AG04450 (cell line): Measurements from ENCODE around the gene AMN. TPM values are rescaled to one million over a fixed set of nuclear protein-coding genes. Genes with fewer than 3 reads are reported as not detected.

Experiments
- CTCF ChIA-PET: fragments of 300-600, 350-600 bp; formaldehyde crosslinking; extraction: SDS; loops from one replicate; lab custom pipeline; 2022; ENCODE audit warnings: antibody characterized with exemption, inconsistent platforms; lab: Charles Lee
- POLR2A ChIA-PET: fragments of 350-600 bp; formaldehyde crosslinking; extraction: SDS; loops from one replicate; lab custom pipeline; 2021; ENCODE audit warnings: antibody characterized with exemption, inconsistent platforms; lab: Yijun Ruan, JAX
- DNase-seq: peaks from one replicate; pipeline ENCODE4 v3.0.0-alpha.2; 2011; ENCODE audit warnings: low read depth, low spot score
- H3K27ac ChIP-seq: one replicate; pipeline ENCODE4 v1.5.1; 2012; ENCODE audit warnings: low read depth, low read length, control low read depth
- H3K27me3 ChIP-seq: one replicate; pipeline ENCODE4 v1.6.0; 2012; ENCODE audit warnings: low read length; ENCODE audit not compliant: control insufficient read depth, insufficient read depth
- H3K4me3 ChIP-seq: 2 replicates; pipeline ENCODE4 v1.5.1; 2011; ENCODE audit warnings: mild to moderate bottlenecking, low read depth, low read length, control low read depth
- H3K9me3 ChIP-seq: 2 replicates; pipeline ENCODE4 v1.5.1; 2012; ENCODE audit warnings: low read length; ENCODE audit not compliant: control insufficient read depth, insufficient read depth
- polyA plus RNA-seq: library from polyadenylated mRNA; depleted of rRNA; stranded (reverse); fragments of >200 nt; gene quantifications from 2 replicates; pipeline ENCODE4 v1.2.3, GENCODE V29; 2011
- TF ChIP-seq, protein P1 (sequence below): IDR thresholded peaks from 2 replicates; pipeline ENCODE4 v1.5.1; 2011; ENCODE audit warnings: low read depth, low read length, control low read depth, inconsistent platforms

The AMN gene
- polyA plus RNA-seq, 1 experiment = 0.06 TPM

DNA sequence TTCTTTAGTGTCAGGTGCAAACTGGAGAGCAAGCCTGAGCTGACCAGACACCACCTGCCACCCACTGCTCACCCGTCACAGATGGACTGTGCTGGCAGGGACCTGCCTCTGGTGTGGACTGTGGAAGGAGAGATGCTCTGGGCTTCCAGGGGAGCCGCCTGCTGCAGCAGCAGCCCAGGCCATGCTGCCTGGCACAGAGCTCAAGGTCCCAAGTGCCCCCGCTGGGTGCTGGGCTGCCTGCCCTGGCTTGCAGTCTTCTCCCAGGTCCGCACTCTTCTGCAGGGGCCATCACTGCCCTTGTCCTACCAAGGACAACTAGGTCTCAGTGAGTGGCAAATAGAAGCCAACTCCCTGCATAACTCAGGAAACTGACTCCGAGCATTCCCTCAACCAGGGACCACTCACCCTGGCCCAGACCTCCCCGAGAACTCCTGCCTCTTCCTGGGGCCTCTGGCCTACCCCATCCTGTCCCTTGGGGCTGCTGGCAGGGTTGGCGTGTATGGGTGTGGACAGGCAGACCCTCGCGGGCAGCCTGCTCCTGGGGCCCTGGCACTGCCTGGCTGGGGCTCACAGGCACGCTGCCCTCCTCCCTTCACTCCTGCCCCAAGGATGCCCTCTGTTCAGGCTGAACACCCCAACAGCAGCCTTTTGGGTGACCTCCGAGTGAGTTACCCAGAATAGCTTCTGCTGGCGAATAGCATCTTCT lies 9.3 kb downstream of the AMN start:
- CTCF ChIA-PET = interaction anchor here (1.7 kb wide), 1 partner anchor 238 kb away, joined by 4 read pairs; no protein-coding TSS in a partner anchor
- Histone ChIP-seq H3K27me3 (peaks cover 29% of the 10 kb centered on the region), H3K9me3 (peaks cover 11% of the 10 kb centered on the region; the same call in 1 of the 2 replicates), H3K27ac (no peak overlapping the region), H3K4me3 (no peak overlapping the region)
- no peak for DNase-seq
- TF ChIP-seq, protein P1, sequence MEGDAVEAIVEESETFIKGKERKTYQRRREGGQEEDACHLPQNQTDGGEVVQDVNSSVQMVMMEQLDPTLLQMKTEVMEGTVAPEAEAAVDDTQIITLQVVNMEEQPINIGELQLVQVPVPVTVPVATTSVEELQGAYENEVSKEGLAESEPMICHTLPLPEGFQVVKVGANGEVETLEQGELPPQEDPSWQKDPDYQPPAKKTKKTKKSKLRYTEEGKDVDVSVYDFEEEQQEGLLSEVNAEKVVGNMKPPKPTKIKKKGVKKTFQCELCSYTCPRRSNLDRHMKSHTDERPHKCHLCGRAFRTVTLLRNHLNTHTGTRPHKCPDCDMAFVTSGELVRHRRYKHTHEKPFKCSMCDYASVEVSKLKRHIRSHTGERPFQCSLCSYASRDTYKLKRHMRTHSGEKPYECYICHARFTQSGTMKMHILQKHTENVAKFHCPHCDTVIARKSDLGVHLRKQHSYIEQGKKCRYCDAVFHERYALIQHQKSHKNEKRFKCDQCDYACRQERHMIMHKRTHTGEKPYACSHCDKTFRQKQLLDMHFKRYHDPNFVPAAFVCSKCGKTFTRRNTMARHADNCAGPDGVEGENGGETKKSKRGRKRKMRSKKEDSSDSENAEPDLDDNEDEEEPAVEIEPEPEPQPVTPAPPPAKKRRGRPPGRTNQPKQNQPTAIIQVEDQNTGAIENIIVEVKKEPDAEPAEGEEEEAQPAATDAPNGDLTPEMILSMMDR = no peak
- POLR2A ChIA-PET = no interaction called here

DNA sequence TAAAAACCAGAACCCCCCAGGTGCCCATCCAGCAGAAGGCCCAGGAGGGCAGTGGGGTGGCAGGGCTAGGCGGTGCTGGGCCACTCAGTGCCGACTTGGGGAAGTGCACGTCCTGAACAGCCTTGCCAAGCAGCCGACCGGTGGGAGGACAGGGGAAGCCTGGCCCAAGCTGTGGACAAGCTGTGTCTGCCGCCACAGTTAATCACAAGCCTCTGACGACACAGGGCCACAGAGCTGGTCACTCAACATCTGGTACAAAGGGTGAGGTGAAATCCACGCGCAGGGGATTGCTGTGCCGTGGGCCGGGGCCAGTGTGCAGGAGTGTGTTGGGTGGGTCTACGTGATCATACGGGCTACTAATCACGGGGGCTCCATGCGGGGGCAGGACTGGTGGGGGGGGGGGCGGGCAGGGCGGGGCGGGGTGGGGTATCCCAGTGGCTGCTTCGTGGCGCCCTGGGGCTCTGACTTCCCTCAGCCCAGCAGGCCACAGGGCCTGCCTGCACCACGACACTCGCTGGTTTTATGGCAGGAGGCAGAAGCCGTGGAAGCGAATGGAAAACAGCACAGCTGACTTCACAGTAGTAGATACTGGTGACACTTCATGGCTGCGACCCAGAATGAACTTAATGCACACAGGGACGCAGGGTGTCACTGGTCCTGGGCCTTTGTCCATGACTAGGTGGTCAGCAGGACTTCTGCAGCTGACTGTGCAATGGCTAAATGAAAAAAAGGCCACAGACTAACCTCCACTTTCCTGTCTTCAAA lies 10.2 kb downstream of the AMN start:
- no peak for DNase-seq
- Histone ChIP-seq H3K9me3 (peaks cover 11% of the 10 kb centered on the region; the same call in 1 of the 2 replicates), H3K4me3 (no peak overlapping the region), H3K27me3 (peaks cover 24% of the 10 kb centered on the region), H3K27ac (no peak overlapping the region)
- TF ChIP-seq, protein P1 = no peak
- CTCF ChIA-PET = no interaction called here
- POLR2A ChIA-PET = no interaction called here

DNA sequence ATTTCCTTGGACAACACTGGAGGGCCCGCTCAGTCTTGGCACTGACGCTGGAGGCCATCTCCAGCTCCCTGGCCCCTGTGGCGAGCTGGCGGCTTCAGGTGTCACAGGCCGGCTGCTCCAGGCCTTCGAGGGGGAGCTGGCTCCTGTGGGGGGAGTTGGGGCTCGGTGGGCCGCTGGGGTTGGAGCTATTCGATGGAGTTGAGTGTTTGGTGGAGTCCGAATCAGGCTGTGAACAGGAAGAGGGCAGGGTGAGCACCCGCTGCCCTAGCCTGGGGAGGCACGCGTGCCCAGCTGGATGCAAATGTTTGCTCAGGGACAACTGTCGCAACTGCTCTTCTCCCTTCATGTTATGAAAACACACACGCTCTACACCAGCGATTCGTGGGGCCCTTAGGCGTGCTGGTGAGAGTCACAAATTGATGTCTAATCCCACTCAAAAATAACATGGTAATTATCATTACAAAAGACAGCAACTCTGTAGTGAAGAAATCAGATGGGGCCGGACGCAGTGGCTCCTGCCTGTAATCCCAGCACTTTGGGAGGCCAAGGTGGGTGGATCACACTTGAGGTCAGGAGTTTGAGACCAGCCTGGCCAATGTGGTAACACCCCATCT lies 11.3 kb downstream of the AMN start:
- ChIA-PET POLR2A (no interaction called here), CTCF (interaction anchor here (0.9 kb wide), 1 partner anchor 9 kb away, joined by 3 read pairs; no protein-coding TSS in a partner anchor)

DNA sequence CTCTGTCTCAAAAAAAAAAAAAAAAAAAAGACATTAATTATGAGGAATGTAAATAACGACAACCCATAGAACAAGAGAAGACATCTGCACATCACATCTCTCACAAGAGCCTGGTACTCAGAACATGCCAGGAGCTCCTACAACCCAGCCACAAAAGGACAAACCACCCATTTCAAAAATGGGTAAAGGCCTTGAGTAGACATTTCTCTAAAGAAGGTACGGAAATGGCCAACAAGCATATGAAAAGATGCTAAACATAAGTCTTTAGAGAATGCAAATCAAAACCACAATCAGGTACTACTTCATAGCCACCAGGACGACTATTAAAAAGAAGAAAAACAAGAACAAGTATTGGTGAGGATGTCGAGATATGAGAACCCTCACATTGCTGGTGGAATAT lies 13.3 kb downstream of the AMN start:
- TF ChIP-seq, protein P1 = no peak
- ChIA-PET CTCF (no interaction called here), POLR2A (no interaction called here)
- Histone ChIP-seq H3K27me3 (peaks cover 3% of the 10 kb centered on the region), H3K9me3 (no peaks in the 10 kb centered on the region; the same call in 1 of the 2 replicates), H3K27ac (no peak overlapping the region), H3K4me3 (no peak overlapping the region)
- DNase-seq = no peak

More for the DNA sequence above, 11.3 kb downstream of the AMN start:
- peaks cover 6% of the 10 kb centered on the region; the same call in 1 of the 2 replicates for H3K9me3 ChIP-seq
- no peak overlapping the region for H3K27ac ChIP-seq
- peaks cover 14% of the 10 kb centered on the region for H3K27me3 ChIP-seq
- H3K4me3 ChIP-seq = no peak overlapping the region
- no peak for DNase-seq
- TF ChIP-seq, protein P1 = no peak
